H9 (cell line): ENCODE results near the gene ACTL7B. TPM values are rescaled to one million over a fixed set of nuclear protein-coding genes. Genes with fewer than 3 reads are reported as not detected.

Experiments used
- DNase-seq: peaks from one replicate; pipeline ENCODE4 v3.0.0-alpha.2; 2017
- H2AFZ ChIP-seq: one replicate; pipeline ENCODE4 v1.6.1; 2013; ENCODE audit warnings: mild to moderate bottlenecking, low read length, control low read depth, moderate library complexity
- H2AK5ac ChIP-seq: 2 replicates; pipeline ENCODE4 v1.6.1; 2013; ENCODE audit warnings: low read length, control low read depth, mixed read lengths; ENCODE audit not compliant: insufficient read length
- H2BK120ac ChIP-seq: one replicate; pipeline ENCODE4 v1.6.1; 2013; ENCODE audit warnings: low read depth, mild to moderate bottlenecking, low read length, control low read depth, inconsistent platforms; ENCODE audit not compliant: poor library complexity, severe bottlenecking
- H2BK12ac ChIP-seq: 2 replicates; pipeline ENCODE4 v1.6.1; 2013; ENCODE audit warnings: low read length, control low read depth, mixed read lengths, low read depth; ENCODE audit not compliant: insufficient read length
- H2BK15ac ChIP-seq: 2 replicates; pipeline ENCODE4 v1.6.1; 2013; ENCODE audit warnings: low read depth, low read length, control low read depth
- H2BK20ac ChIP-seq: one replicate; pipeline ENCODE4 v1.6.1; 2013; ENCODE audit warnings: low read depth, mild to moderate bottlenecking, low read length, control low read depth, inconsistent platforms; ENCODE audit not compliant: poor library complexity, severe bottlenecking
- H2BK5ac ChIP-seq: 2 replicates; pipeline ENCODE4 v1.6.1; 2013; ENCODE audit warnings: low read length, control low read depth, mixed read lengths; ENCODE audit not compliant: insufficient read length
- H3K14ac ChIP-seq: 2 replicates; pipeline ENCODE4 v1.6.1; 2013; ENCODE audit warnings: low read length, control low read depth; ENCODE audit not compliant: insufficient read depth
- H3K18ac ChIP-seq: 2 replicates; pipeline ENCODE4 v1.6.1; 2013; ENCODE audit warnings: low read depth, mild to moderate bottlenecking, mixed read lengths, low read length, control low read depth; ENCODE audit not compliant: insufficient read length
- H3K23ac ChIP-seq: 2 replicates; pipeline ENCODE4 v1.6.1; 2013; ENCODE audit warnings: low read length, control low read depth, mixed read lengths, low read depth; ENCODE audit not compliant: insufficient read length
- H3K23me2 ChIP-seq: 2 replicates; pipeline ENCODE4 v1.6.1; 2013; ENCODE audit warnings: low read depth, mild to moderate bottlenecking, mixed read lengths, low read length, control low read depth; ENCODE audit not compliant: insufficient read length, poor library complexity, severe bottlenecking
- H3K27ac ChIP-seq: 2 replicates; pipeline ENCODE4 v1.5.1; 2013; ENCODE audit warnings: low read length, control low read depth, mixed read lengths, low read depth; ENCODE audit not compliant: insufficient read length
- H3K27me3 ChIP-seq: 2 replicates; pipeline ENCODE4 v1.6.1; 2013; ENCODE audit warnings: low read length, control low read depth, inconsistent platforms; ENCODE audit not compliant: insufficient read depth
- H3K4ac ChIP-seq: 2 replicates; pipeline ENCODE4 v1.6.1; 2013; ENCODE audit warnings: low read depth, mild to moderate bottlenecking, control low read depth, inconsistent platforms, low read length, moderate library complexity
- H3K4me1 ChIP-seq: 2 replicates; pipeline ENCODE4 v1.6.1; 2013; ENCODE audit warnings: low read length, control low read depth, inconsistent platforms; ENCODE audit not compliant: insufficient read depth
- H3K4me2 ChIP-seq: 2 replicates; pipeline ENCODE4 v1.6.1; 2013; ENCODE audit warnings: low read length, control low read depth, mixed read lengths; ENCODE audit not compliant: insufficient read length, insufficient read depth
- H3K56ac ChIP-seq: 2 replicates; pipeline ENCODE4 v1.6.1; 2013; ENCODE audit warnings: low read depth, mild to moderate bottlenecking, mixed read lengths, low read length, control low read depth; ENCODE audit not compliant: insufficient read length
- H3K79me1 ChIP-seq: 2 replicates; pipeline ENCODE4 v1.6.1; 2013; ENCODE audit warnings: low read depth, mild to moderate bottlenecking, moderate library complexity, low read length, control low read depth, inconsistent platforms; ENCODE audit not compliant: insufficient read depth, poor library complexity, severe bottlenecking
- H3K79me2 ChIP-seq: 2 replicates; pipeline ENCODE4 v1.6.1; 2013; ENCODE audit warnings: low read length, control low read depth, inconsistent platforms; ENCODE audit not compliant: insufficient read depth
- H3K9ac ChIP-seq: 2 replicates; pipeline ENCODE4 v1.6.1; 2013; ENCODE audit warnings: low read length, control low read depth, mixed read lengths; ENCODE audit not compliant: insufficient read length; ENCODE audit errors: extremely low read depth
- H3K9me3 ChIP-seq: one replicate; pipeline ENCODE4 v1.6.1; 2013; ENCODE audit warnings: low read depth, low read length, inconsistent platforms; ENCODE audit not compliant: control insufficient read depth
- H3T11ph ChIP-seq: one replicate; pipeline ENCODE4 v1.6.1; 2013; ENCODE audit warnings: mild to moderate bottlenecking, low read length, control low read depth, inconsistent platforms
- H4K20me1 ChIP-seq: one replicate; pipeline ENCODE4 v1.6.1; 2013; ENCODE audit not compliant: control insufficient read depth, insufficient read length, insufficient read depth
- H4K5ac ChIP-seq: 2 replicates; pipeline ENCODE4 v1.6.1; 2013; ENCODE audit warnings: low read depth, mild to moderate bottlenecking, mixed read lengths, low read length, control low read depth; ENCODE audit not compliant: insufficient read length
- H4K8ac ChIP-seq: replicated peaks from 2 replicates; pipeline ENCODE4 v1.6.1; 2013; ENCODE audit warnings: low read length, control low read depth, mixed read lengths, low read depth; ENCODE audit not compliant: insufficient read length
- H4K91ac ChIP-seq: 2 replicates; pipeline ENCODE4 v1.6.1; 2013; ENCODE audit warnings: low read depth, mild to moderate bottlenecking, moderate library complexity, mixed read lengths, low read length, control low read depth; ENCODE audit not compliant: insufficient read length
- H3K27ac Mint-ChIP-seq, 3 experiments: 2 replicates in 2 of 3; 3 replicates in 1 of 3; pipeline ENCODE4 v1.8.0; 2020 to 2021; ENCODE audit warnings: mixed read lengths in 3 of 3, mild to moderate bottlenecking in 1 of 3, moderate library complexity in 1 of 3
- H3K27me3 Mint-ChIP-seq: 2 replicates; pipeline ENCODE4 v1.8.0; 2021; ENCODE audit warnings: low read depth, mild to moderate bottlenecking, moderate library complexity, mixed read lengths
- H3K36me3 Mint-ChIP-seq, 3 experiments: 2 replicates in 2 of 3; 3 replicates in 1 of 3; pipeline ENCODE4 v1.8.0; 2020 to 2021; ENCODE audit warnings: low read depth in 3 of 3, mixed read lengths in 3 of 3; ENCODE audit not compliant: insufficient read depth in 1 of 3
- H3K4me1 Mint-ChIP-seq, 2 experiments: 2 replicates each; pipeline ENCODE4 v1.8.0; 2020; ENCODE audit warnings: mixed read lengths in 2 of 2
- H3K4me3 Mint-ChIP-seq, 2 experiments: 2 replicates in 1 of 2; 3 replicates in 1 of 2; pipeline ENCODE4 v1.8.0; 2020 to 2021; ENCODE audit warnings: mild to moderate bottlenecking in 2 of 2, mixed read lengths in 2 of 2, moderate library complexity in 1 of 2
- H3K9me3 Mint-ChIP-seq, 2 experiments: 2 replicates in 1 of 2; 3 replicates in 1 of 2; pipeline ENCODE4 v1.8.0; 2020; ENCODE audit warnings: mild to moderate bottlenecking in 2 of 2, mixed read lengths in 2 of 2, moderate library complexity in 1 of 2
- WGBS: extraction: QIAGEN DNeasy Blood & Tissue Kit; methylation state at CpG from one replicate; pipeline ENCODE4 v1.1.7; 2013; ENCODE audit warnings: missing lambda C conversion rate, low lambda C conversion rate, mixed read lengths; ENCODE audit not compliant: insufficient read length; ENCODE audit errors: extremely low coverage; 5-methylcytosine and 5-hydroxymethylcytosine counted together
- total RNA-seq: library from RNA; stranded (reverse); gene quantifications from 2 replicates; pipeline ENCODE4 v1.2.1, GENCODE V29; 2021
- TF ChIP-seq, protein P1 (sequence below): fragments of 200-600 bp; sonication (generic); conservative IDR thresholded peaks from 3 replicates; pipeline ENCODE4 v1.8.0; 2021; ENCODE audit warnings: antibody characterized with exemption, mild to moderate bottlenecking

Gene ACTL7B
- total RNA-seq, 1 experiment from 2014 or later = 0.09 TPM

GRCh38 chr9:108905494-108905893 lies 49.7 kb upstream of the ACTL7B start:
- Histone ChIP-seq H4K5ac (no peak overlapping the region), H3K79me2 (no peaks in the 10 kb centered on the region), H4K20me1 (no peaks in the 10 kb centered on the region), H2BK120ac (no peak overlapping the region), H3K23ac (no peak overlapping the region), H3K79me1 (no peaks in the 10 kb centered on the region), H3K4ac (no peak overlapping the region), H2BK20ac (no peak overlapping the region), H4K8ac (no peak overlapping the region), H2AK5ac (no peak overlapping the region), H3K14ac (no peak overlapping the region), H3K18ac (no peak overlapping the region), H2AFZ (no peak overlapping the region), H4K91ac (no peak overlapping the region), H3K9me3 (no peaks in the 10 kb centered on the region), H3K23me2 (no peaks in the 10 kb centered on the region), H2BK5ac (no peak overlapping the region), H3K4me2 (no peak overlapping the region), H3K27me3 (no peaks in the 10 kb centered on the region), H3K4me1 (no peaks in the 10 kb centered on the region), H3K27ac (no peak overlapping the region), H3K56ac (no peak overlapping the region), H2BK15ac (no peak overlapping the region), H3K9ac (no peak overlapping the region), H2BK12ac (no peak overlapping the region), H3T11ph (no peak overlapping the region)
- DNase-seq = no peak
- H3K36me3 Mint-ChIP-seq = peaks cover 12 to 71% (median 61%) of the 10 kb centered on the region in 3 experiments; a peak in 6 of 7 replicates
- no peaks in the 10 kb centered on the region for H3K4me1 Mint-ChIP-seq
- H3K4me3 Mint-ChIP-seq = no peak overlapping the region
- no CpG with 5 or more reads among the region's 2 CpGs for WGBS
- H3K27ac Mint-ChIP-seq = no peak overlapping the region
- H3K9me3 Mint-ChIP-seq = no peaks in the 10 kb centered on the region
- no peaks in the 10 kb centered on the region for H3K27me3 Mint-ChIP-seq
- TF ChIP-seq, protein P1, sequence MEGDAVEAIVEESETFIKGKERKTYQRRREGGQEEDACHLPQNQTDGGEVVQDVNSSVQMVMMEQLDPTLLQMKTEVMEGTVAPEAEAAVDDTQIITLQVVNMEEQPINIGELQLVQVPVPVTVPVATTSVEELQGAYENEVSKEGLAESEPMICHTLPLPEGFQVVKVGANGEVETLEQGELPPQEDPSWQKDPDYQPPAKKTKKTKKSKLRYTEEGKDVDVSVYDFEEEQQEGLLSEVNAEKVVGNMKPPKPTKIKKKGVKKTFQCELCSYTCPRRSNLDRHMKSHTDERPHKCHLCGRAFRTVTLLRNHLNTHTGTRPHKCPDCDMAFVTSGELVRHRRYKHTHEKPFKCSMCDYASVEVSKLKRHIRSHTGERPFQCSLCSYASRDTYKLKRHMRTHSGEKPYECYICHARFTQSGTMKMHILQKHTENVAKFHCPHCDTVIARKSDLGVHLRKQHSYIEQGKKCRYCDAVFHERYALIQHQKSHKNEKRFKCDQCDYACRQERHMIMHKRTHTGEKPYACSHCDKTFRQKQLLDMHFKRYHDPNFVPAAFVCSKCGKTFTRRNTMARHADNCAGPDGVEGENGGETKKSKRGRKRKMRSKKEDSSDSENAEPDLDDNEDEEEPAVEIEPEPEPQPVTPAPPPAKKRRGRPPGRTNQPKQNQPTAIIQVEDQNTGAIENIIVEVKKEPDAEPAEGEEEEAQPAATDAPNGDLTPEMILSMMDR = no peak
